Measurements from ENCODE around the gene PPP1R9A.

Gene PPP1R9A

DNA sequence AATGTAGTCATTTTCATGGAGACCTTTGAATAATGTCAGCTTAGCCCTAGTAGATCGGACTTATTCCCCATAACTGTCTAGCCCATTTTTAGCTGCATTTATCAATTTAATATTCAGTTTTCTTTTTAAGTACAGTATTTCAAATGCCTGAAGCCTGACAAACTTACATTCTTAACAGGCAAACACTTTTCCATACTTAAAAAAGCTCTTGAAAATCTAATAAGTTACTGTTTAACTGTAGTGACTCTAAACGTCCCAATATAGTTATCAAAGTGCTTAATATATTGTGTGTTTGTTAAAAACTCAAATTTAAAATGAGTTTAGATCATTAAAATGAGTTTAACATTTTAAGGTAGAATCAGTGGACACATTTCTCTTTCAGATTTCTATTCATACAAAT lies 372.0 kb downstream of the PPP1R9A start:
- Mint-ChIP-seq H3K36me3 (ENCODE audit: insufficient read depth) (no peaks in the 10 kb centered on the region), H3K4me3 (no peak overlapping the region), H3K9me3 (no peaks in the 10 kb centered on the region), H3K27me3 (peaks cover 0 to 16% of the 10 kb centered on the region in 2 donors), H3K27ac (no peak overlapping the region), H3K4me1 (ENCODE audit: low read depth in 2 of 2) (no peaks in the 10 kb centered on the region)
- no peak for DNase-seq
- ATAC-seq (replicated peaks): no peak

DNA sequence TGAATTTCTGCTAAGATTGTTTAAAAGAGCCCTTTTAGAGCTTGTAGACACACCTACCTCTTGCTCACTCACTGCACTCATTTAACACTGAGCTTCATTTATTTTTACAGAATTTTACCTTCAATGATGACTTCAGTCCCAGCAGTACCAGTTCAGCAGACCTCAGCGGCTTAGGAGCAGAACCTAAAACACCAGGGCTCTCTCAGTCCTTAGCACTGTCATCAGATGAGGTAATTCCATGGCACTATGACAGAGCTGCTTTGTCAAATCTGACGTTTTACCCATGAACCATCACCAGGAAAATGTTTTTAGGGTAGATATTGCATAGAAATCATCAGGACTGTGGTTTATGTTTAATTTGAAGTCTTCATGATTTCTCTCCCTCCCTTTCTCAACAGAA lies 378.7 kb downstream of the PPP1R9A start:
- Mint-ChIP-seq H3K36me3 (ENCODE audit: insufficient read depth) (no peaks in the 10 kb centered on the region), H3K4me3 (no peak overlapping the region), H3K4me1 (ENCODE audit: low read depth in 2 of 2) (no peaks in the 10 kb centered on the region), H3K27me3 (peaks cover 17 to 30% of the 10 kb centered on the region in 2 donors), H3K9me3 (no peaks in the 10 kb centered on the region), H3K27ac (no peak overlapping the region)
- DNase-seq (no peak), ATAC-seq (replicated peaks) (no peak)

DNA sequence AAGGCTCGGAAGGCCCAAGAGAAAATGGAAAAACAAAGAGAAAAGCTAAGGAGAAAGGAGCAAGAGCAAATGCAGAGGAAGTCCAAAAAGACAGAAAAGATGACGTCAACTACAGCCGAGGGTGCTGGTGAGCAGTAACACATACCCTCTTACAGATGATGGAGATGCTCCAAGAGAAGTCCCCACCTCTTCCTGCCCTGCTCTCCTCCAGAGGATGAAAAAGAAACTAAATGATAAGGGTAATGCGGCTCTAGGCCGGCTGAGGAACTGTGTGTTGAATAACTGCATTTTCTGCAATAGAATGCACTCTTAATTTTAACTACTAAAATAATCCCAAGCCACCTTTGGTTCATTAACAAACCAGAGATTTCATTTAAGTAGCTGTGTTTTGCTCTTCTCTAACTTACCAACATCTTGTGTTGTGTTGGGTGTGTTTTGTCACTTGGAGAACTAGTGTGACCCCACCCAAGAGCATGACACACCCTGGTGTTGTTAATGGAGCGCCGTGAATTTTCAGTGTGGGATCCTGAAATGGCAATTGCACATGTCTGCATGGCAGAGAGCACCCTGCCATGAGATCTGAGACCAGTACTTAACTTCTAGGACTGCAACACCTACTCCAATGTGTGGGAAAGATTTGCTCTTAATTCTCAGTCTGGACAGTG lies 382.9 kb downstream of the PPP1R9A start:
- no peak overlapping the region for H3K4me3 Mint-ChIP-seq
- ATAC-seq (replicated peaks): no peak
- H3K27me3 Mint-ChIP-seq: peaks cover 17 to 30% of the 10 kb centered on the region in 2 donors
- H3K9me3 Mint-ChIP-seq: no peaks in the 10 kb centered on the region
- no peak overlapping the region for H3K27ac Mint-ChIP-seq
- no peaks in the 10 kb centered on the region for H3K4me1 Mint-ChIP-seq (ENCODE audit: low read depth in 2 of 2)
- H3K36me3 Mint-ChIP-seq (ENCODE audit: insufficient read depth): no peaks in the 10 kb centered on the region
- DNase-seq: no peak

DNA sequence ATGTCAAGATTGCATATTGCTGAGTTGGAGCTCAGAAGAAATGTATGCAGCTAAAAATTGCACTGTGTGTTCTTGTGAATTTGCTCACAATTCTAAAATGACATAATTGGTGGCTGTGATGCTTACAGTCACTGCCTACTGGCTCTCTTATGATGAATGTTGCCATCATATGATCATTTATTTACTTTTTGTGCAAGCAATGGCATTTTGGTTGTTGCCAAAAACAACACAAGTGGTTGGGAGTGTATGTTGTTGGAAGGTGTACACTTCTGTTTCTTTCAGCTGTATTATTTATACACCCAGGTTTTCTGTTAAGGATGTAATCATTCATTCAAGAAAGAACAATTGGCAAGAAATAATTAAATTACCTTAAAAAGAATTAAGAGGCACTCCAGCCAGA lies 388.0 kb downstream of the PPP1R9A start:
- H3K27ac Mint-ChIP-seq: no peak overlapping the region
- peaks cover 24 to 25% of the 10 kb centered on the region in 2 donors for H3K27me3 Mint-ChIP-seq
- DNase-seq: no peak
- H3K4me3 Mint-ChIP-seq: no peak overlapping the region
- no peak for ATAC-seq (replicated peaks)
- H3K36me3 Mint-ChIP-seq (ENCODE audit: insufficient read depth): no peaks in the 10 kb centered on the region
- no peaks in the 10 kb centered on the region for H3K4me1 Mint-ChIP-seq (ENCODE audit: low read depth in 2 of 2)
- no peaks in the 10 kb centered on the region for H3K9me3 Mint-ChIP-seq

DNA sequence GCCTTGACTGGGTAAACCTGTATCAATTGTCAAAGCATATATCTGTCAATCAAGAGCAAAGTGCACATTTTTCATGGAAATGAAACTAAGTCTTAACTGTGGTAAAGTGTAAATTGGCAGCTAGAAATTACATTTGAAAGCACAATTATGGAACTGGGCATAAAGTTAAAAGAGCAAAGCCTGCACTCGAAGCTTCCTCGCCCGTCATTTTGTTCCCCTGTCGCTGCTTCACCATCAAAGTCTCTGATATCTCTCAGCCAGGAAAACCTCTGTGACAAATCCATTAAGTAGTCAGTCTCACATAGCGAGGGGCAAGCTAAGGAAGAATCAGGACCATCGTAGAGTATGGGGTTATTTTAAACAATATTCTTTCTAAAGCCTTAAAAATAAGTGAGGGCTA lies 389.1 kb downstream of the PPP1R9A start:
- no peak for DNase-seq
- H3K9me3 Mint-ChIP-seq: no peaks in the 10 kb centered on the region
- no peak overlapping the region for H3K4me3 Mint-ChIP-seq
- H3K4me1 Mint-ChIP-seq (ENCODE audit: low read depth in 2 of 2): no peaks in the 10 kb centered on the region
- H3K27me3 Mint-ChIP-seq: peaks cover 19 to 25% of the 10 kb centered on the region in 2 donors
- H3K27ac Mint-ChIP-seq: no peak overlapping the region
- no peaks in the 10 kb centered on the region for H3K36me3 Mint-ChIP-seq (ENCODE audit: insufficient read depth)
- ATAC-seq (replicated peaks): no peak

DNA sequence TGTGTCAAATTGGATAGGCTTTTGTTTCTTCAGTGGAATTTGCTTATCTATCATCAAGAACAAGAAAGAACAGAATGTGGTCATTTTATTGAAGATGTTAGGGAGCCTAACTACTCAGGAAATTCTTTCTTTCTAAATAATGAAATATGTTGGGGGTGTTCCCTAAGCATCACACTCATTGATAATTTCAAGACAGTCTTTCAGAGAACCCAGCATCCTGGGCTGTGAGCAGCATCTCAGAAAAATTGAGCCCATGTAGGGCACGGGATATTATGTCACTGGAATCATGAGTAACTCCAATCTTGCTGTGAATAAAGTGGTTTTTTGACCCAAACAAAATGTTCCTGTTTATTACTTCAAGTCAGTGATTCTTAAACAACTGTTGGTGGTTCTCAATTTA lies 389.6 kb downstream of the PPP1R9A start:
- H3K27me3 Mint-ChIP-seq: peaks cover 19 to 25% of the 10 kb centered on the region in 2 donors
- ATAC-seq (replicated peaks): no peak
- H3K27ac Mint-ChIP-seq: no peak overlapping the region
- no peak for DNase-seq
- H3K4me1 Mint-ChIP-seq (ENCODE audit: low read depth in 2 of 2): no peaks in the 10 kb centered on the region
- H3K36me3 Mint-ChIP-seq (ENCODE audit: insufficient read depth): no peaks in the 10 kb centered on the region
- H3K4me3 Mint-ChIP-seq: no peak overlapping the region
- H3K9me3 Mint-ChIP-seq: no peaks in the 10 kb centered on the region

DNA sequence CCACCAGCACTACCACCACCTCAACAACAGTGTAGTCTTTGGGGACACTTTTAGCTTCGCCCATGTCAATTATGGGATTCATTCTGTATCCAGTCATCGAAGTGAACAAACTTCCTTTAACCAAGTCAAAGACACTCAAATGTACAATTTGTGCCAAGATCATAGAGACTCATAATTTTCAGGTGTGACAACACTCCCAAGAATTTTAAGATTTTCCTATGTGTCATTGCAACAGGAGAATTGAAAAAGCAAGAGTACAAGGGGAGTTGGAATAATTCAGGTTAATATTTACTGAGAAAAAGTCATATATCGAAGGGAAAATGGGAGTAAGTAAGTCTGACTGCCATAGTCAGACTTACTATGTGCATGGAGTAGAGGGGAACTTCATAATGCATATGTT lies 390.7 kb downstream of the PPP1R9A start:
- ATAC-seq (replicated peaks) (no peak), DNase-seq (no peak)
- H3K9me3 Mint-ChIP-seq: no peaks in the 10 kb centered on the region
- H3K27ac Mint-ChIP-seq: no peak overlapping the region
- H3K27me3 Mint-ChIP-seq: peaks cover 19 to 25% of the 10 kb centered on the region in 2 donors
- H3K4me1 Mint-ChIP-seq (ENCODE audit: low read depth in 2 of 2): no peaks in the 10 kb centered on the region
- no peaks in the 10 kb centered on the region for H3K36me3 Mint-ChIP-seq (ENCODE audit: insufficient read depth)
- no peak overlapping the region for H3K4me3 Mint-ChIP-seq

DNA sequence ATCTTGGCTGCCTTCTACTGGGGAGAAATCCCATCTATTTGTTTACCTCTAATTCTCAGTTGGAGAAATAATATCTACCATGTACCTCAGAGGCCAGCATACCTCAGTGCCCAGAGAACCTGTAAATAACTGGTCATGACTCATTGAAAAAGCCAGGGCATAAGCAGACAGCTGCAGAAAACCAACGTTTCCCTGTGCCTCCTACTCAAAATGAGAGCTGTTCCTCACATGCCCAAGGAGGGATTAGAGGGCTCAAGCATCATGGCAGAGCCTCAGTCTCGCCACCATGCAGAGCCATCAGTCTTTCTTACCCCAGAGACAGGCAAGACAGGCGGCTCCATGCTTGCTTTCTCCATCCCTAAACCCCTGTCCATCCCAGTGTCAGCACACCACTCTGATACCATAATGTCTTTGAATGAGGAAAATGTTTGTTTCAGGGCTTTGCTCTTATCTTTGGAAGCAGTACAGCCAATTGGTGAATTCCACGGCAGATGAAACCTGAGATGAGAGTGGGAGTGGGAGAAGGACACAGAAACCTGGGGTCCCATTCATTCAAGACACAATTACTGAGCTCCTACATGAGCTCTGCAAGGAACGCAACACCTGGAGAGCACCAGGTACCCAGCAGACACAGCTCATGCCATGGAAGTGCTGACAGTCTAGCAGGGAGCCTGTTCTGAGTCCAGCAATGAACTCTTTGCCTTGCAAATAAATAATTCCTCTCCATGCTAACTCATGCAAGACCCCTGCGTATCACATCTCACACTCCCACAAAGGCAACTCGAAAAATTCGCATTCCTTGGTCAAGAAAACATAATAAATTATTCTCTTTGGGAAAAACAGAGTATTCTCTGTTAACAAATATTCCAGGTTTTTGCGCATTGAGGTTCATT lies 395.9 kb downstream of the PPP1R9A start:
- Mint-ChIP-seq H3K36me3 (ENCODE audit: insufficient read depth) (no peaks in the 10 kb centered on the region), H3K27ac (no peak overlapping the region), H3K9me3 (no peaks in the 10 kb centered on the region), H3K4me3 (no peak overlapping the region), H3K27me3 (peaks cover 37 to 43% of the 10 kb centered on the region in 2 donors), H3K4me1 (ENCODE audit: low read depth in 2 of 2) (no peaks in the 10 kb centered on the region)
- DNase-seq: no peak
- ATAC-seq (replicated peaks): no peak

DNA sequence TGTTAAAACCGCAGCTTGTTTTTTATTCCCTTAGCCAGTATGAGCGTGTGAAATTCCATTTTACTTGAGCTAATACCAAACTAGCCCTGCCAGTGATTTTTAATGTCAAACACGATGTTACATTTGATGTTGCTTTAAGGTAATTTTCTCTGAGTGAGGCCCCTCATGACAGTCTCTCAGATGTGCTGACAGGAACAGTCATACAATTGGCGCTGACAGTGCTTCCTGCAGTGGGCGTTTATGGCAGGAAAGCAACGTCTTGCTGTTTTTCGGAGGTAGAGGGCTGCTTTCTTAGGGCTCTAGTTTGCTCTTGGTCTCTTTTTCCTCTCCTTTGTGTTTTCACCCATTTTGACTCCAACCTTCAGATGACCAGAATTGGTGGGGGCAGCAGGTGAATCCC lies 397.6 kb downstream of the PPP1R9A start:
- Mint-ChIP-seq H3K9me3 (no peaks in the 10 kb centered on the region), H3K27ac (no peak overlapping the region), H3K27me3 (peaks cover 34 to 38% of the 10 kb centered on the region in 2 donors), H3K36me3 (ENCODE audit: insufficient read depth) (no peaks in the 10 kb centered on the region), H3K4me1 (ENCODE audit: low read depth in 2 of 2) (no peaks in the 10 kb centered on the region), H3K4me3 (no peak overlapping the region)
- ATAC-seq (replicated peaks) (no peak), DNase-seq (no peak)

DNA sequence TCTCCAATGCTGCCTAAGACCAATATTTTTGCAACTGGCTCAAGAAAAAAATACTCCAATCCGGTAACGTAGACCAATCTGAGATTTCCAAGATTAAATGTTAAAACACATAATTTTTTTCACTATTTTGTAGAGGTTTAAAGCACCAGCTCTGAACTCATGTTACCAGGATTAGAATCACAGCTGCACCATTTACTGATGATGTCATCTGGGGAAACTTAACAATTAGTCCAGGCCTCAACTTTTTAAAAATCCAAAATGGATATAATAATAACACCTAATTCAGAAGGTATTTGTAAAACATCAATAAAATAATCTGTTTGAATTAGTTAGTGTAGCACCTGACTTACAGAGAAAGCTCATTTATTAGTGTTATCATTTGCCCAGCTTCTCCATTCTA lies 402.6 kb downstream of the PPP1R9A start:
- peaks cover 55 to 73% of the 10 kb centered on the region in 2 donors for H3K27me3 Mint-ChIP-seq
- DNase-seq: no peak
- no peak overlapping the region for H3K4me3 Mint-ChIP-seq
- H3K9me3 Mint-ChIP-seq: no peaks in the 10 kb centered on the region
- ATAC-seq (replicated peaks): no peak
- no peaks in the 10 kb centered on the region for H3K36me3 Mint-ChIP-seq (ENCODE audit: insufficient read depth)
- H3K27ac Mint-ChIP-seq: no peak overlapping the region
- H3K4me1 Mint-ChIP-seq (ENCODE audit: low read depth in 2 of 2): no peaks in the 10 kb centered on the region

DNA sequence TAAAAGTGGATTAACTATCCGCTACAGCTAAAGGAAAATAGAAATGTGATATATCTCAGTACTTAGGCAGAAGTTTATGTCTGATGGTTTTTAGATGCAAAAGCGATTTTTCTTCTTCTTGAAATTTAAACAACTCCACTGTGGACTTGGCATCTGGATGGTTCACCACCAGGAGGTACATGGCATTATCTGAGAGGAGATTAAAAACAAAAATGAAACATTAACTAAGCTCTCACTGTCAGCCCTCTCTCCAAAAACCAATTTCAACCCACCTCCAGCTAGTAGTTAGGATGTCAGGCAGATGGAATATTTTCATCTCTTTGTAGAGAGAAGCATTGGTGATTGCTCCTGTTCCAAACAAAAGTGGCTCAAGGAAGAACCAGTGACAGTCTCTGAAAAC lies 404.0 kb downstream of the PPP1R9A start:
- no peaks in the 10 kb centered on the region for H3K4me1 Mint-ChIP-seq (ENCODE audit: low read depth in 2 of 2)
- ATAC-seq (replicated peaks): no peak

DNA sequence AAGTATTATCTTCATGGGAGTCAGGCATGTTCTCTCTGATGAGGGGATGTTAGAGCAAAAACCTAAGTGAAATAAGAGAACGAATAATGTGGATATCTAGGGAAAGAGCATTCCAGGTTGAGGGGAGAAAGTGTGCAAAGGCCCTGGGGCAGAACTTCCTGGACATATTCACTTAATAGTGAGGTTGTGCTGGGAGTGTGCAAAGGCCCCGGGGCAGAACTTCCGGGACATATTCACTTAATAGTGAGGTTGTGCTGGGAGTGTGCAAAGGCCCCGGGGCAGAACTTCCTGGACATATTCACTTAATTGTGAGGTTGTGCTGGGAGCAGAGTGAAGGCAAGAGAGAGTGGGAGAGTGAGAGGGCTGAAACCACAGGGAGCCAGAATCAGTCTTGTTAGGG lies 405.2 kb downstream of the PPP1R9A start:
- Mint-ChIP-seq H3K4me1 (ENCODE audit: low read depth in 2 of 2) (no peaks in the 10 kb centered on the region), H3K36me3 (ENCODE audit: insufficient read depth) (no peaks in the 10 kb centered on the region), H3K9me3 (no peaks in the 10 kb centered on the region), H3K27me3 (peaks cover 51 to 57% of the 10 kb centered on the region in 2 donors), H3K4me3 (no peak overlapping the region), H3K27ac (no peak overlapping the region)
- ATAC-seq (replicated peaks) (no peak), DNase-seq (no peak)

More for the DNA sequence above, 404.0 kb downstream of the PPP1R9A start:
- Mint-ChIP-seq H3K36me3 (ENCODE audit: insufficient read depth) (no peaks in the 10 kb centered on the region), H3K4me3 (no peak overlapping the region), H3K27ac (no peak overlapping the region), H3K27me3 (peaks cover 51 to 61% of the 10 kb centered on the region in 2 donors), H3K9me3 (no peaks in the 10 kb centered on the region)
- no peak for DNase-seq

DNA sequence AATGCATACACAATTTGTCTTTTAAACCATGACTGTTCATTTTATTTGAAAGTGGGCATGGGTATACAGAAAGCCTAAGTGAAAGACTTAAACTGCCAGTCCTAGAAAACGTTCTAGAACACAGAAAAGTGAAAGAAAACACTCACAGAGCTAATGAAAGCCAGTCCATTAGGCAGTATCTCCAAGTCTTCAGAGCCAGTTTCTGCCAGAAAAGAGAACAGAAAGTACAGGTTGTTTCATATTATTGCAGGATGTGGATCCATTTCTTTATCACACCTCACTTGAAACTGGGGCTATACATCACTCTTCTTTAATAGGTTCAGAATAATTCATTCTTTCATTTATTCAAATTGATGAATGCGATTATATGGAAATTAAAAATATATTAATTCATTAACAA lies 409.2 kb downstream of the PPP1R9A start:
- DNase-seq (no peak), ATAC-seq (replicated peaks) (no peak)
- Mint-ChIP-seq H3K36me3 (ENCODE audit: insufficient read depth) (no peaks in the 10 kb centered on the region), H3K27me3 (peaks cover 28 to 29% of the 10 kb centered on the region in 2 donors), H3K4me3 (no peak overlapping the region), H3K27ac (no peak overlapping the region), H3K4me1 (ENCODE audit: low read depth in 2 of 2) (no peaks in the 10 kb centered on the region), H3K9me3 (no peaks in the 10 kb centered on the region)

DNA sequence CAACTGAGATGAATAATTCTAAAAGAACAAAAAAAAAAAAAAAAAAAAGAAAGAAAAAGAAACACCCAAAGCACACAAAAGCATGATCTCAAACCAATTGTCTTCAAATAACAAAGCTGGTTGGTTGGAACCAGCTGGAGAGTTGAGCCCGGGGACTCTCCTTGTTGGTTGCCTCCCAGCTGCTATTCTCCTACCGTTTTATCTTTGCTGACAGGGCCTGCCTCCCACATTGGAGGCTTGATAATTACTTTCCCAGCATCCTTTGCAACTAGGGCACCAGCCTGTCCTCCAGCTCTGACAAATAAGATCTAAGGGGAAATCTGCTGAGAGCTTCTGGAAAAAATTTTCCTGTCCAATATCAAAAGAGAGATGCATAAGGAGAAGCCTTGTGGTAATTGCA lies 410.2 kb downstream of the PPP1R9A start:
- no peaks in the 10 kb centered on the region for H3K9me3 Mint-ChIP-seq
- H3K4me1 Mint-ChIP-seq (ENCODE audit: low read depth in 2 of 2): no peaks in the 10 kb centered on the region
- DNase-seq (no peak), ATAC-seq (replicated peaks) (no peak)
- no peaks in the 10 kb centered on the region for H3K36me3 Mint-ChIP-seq (ENCODE audit: insufficient read depth)
- H3K4me3 Mint-ChIP-seq: no peak overlapping the region
- H3K27ac Mint-ChIP-seq: no peak overlapping the region
- peaks cover 21 to 24% of the 10 kb centered on the region in 2 donors for H3K27me3 Mint-ChIP-seq
